RPMI8226 (cell line): Measurements from ENCODE around the gene PRDM1.

Source experiments
- DNase-seq: peaks from one replicate; pipeline ENCODE4 v3.0.0-alpha.2; 2015

Gene PRDM1

DNA sequence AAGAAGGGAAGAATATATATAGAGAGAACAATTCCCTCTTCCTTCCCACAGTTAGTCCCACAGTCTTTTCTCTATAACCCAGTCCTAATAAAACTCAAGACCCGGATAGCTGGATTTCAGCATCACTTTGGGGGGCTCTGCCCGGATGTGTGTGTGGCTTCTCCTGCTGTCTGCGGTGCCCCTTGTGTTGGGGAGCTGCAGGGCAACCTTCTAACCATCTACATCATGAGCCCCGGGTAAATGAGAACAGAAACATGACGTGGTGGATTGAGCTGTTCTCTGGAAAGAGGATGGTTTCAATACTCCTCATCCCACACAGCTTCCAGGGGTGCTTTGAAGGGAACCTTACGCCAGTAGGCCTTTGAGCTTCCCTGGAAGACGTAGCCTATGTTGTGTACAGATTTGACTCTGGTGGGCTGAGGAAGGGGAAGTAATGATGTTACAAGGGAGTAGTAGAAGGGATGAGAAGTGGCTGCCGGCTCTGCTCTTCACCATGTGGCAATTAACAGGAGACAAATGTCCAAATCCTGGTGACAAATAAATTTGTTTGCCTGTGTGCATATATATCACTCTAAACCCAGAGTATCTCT lies 13.5 kb upstream of the PRDM1 start:
- DNase-seq, result no peak

GRCh38 chr6:106074146-106074545 lies 12.0 kb upstream of the PRDM1 start:
- DNase-seq, result no peak

GRCh38 chr6:106076139-106076538 lies 10.0 kb upstream of the PRDM1 start:
- DNase-seq, result no peak

DNA sequence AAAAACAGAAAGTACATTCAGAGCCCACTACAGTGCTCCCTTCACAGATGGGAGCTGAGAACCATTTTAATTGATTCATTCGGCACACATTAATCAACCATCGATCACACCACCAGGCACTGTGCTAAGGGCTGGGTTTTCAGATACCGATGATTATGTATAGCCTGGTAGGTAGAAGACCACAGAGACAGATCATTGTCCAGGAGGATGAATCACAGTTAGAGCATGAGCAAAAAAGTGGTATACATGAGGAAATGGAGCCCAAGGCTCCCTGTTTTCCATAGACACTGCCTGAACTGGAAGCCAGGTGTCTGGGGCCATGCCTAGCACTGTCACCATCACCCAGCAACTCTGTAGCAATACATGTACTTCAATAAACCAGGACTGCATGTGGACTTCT lies 9.0 kb upstream of the PRDM1 start:
- no peak for DNase-seq

DNA sequence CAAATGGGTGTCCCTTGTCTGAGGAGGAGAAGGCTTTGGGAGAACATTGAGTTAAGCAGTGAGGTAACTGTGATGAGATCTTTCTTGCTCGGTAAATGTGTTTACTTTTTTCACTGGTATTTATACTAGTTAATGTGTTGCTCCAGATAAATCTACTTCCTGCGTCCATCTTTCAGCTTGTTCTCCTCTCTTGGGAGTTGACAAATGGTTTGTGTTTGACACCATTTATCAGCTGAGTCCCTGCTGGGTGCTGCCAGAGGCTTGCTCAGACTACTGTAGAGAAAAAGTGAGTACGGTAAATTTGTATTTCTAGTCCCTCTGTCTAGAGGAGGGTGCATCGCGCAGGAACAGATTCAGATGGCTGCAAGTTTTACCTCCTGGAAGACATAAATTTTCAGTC lies 8.3 kb upstream of the PRDM1 start:
- DNase-seq, result no peak

- no peak for DNase-seq
These were observed 6.0 kb upstream of the PRDM1 start for GRCh38 chr6:106079961-106080762.

DNA sequence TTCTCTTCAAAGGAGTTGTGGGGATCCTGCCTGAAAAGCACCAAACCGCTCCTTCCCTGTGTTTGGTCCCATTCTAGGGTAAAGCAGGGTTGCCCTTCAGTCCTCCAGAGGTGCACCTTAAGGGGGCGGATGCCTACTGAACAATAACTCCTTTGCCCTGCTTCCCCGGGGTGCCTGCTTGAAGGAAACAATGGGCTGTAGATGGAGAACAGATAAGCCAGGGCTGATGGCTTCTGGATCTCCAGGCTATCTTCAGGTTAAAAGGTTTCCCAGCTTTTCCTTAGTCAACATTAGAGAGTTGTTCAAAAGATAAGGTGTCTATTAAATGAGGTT lies 5.4 kb upstream of the PRDM1 start:
- no peak for DNase-seq

- no peak for DNase-seq
These were observed 4.4 kb upstream of the PRDM1 start for GRCh38 chr6:106081715-106082114.

GRCh38 chr6:106082735-106083398 lies 3.3 kb upstream of the PRDM1 start:
- peak; percentile 3 for DNase-seq

- peak; percentile 59 for DNase-seq
These were observed 2.5 kb upstream of the PRDM1 start for GRCh38 chr6:106083618-106084017.

- DNase-seq, result peak; percentile 87
These were observed 1.8 kb upstream of the PRDM1 start for GRCh38 chr6:106084106-106084988.

DNA sequence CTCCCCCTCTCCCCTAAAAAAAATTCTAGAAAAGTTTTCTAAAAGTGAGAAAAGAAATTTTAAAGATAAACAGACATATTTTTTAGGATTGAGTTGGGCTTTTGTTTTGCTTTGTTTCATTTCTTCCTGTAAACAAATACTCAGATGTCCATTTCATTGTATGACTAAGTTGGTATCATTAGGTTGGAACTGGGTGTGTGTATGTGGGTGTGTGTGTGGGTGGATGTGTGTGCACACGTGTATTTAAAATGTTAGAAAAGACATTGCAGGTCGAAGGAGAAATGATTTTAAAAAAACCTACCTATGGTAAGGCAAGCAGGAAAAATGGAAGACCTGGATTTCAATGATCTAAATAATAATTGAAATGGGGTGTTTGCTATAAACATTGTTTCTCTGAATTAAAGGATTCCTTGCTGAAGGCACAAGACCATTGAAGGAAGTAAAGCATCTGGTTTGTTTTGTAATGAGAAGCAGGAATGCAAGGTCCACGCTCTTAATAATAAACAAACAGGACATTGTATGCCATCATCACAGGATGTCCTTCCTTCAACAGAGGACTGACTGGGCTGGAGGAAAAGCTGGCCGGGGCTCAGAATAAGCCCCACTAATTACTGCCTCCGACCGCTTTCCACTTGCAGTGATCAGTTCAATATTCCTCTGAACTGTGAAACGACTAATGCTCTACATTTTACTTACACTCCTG lies 996 bp upstream of the PRDM1 start:
- DNase-seq, result peak; percentile 21

GRCh38 chr6:106085692-106085983 lies 498 bp upstream of the PRDM1 start:
- DNase-seq, result no peak

DNA sequence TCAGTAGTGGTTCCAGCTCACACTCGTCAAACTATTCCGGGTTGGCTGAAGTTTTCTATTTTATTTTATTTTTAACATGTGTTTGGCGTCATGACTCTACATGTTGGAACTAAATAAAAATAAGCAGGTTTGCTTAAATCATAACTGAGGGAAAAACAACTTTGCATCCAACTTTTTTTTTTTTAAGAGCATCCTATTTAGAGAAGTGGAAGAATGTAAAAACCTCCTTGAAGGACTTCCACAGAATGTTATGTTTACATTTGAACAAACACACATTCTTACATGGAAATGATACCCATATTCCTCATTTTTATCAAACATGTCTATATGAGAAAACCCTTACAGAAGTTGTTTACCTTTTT lies 659 bp downstream of the PRDM1 start:
- no peak for DNase-seq

DNA sequence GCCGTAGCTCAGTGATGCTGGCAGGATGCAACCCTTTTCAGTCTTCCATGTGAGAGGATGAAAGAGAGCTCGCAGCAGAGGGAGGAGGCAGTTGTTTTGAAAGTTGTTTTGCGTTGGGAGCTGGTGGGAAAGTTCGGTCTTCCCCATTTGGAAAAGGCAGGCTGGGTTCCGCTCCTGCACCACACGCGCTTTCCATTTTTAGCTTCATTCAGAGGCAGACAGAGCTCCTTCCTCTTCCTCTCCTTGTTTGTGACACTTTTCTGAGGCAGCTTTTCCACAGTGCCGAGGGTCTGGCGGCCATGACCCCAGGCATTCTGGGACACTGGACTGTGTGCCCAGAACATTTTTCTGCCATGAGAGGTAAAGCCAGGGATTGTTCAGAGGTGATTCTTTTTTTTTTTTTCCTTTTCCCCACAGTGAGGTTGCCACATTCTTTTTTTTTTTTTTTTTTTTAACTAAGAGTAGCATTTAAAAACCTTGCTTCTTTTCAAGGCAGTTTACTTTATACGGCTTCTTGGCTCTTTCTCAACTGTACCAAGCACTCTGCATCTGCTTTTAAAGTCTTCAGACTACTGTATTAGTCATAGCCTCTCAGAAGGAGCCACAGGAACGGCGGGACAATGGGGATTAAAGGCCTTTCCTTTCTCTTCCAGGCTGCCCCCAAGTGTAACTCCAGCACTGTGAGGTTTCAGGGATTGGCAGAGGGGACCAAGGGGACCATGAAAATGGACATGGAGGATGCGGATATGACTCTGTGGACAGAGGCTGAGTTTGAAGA lies 1.6 kb downstream of the PRDM1 start:
- DNase-seq, result peak; percentile 42

DNA sequence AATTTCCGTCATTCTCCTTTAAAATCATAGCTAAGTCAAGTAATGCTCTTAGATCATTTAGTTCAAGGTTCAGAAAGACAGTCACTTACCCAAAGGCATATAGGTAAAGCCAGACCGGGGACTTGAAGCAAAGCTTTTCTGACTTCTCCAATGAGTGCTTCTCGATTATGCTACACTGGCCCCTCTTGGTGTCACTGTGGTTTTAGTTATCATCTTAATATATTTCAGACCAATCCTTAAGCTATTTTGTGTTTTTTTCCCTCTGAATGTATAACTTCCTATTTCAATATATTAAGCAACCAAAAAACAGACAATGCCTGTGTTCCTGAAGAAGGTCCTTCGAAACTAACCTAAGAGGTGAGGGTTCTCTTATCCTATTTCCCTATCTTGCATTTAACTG lies 3.9 kb downstream of the PRDM1 start:
- peak; percentile 63 for DNase-seq

- no peak for DNase-seq
These were observed 6.1 kb downstream of the PRDM1 start for GRCh38 chr6:106092279-106092678.

- DNase-seq, result no peak
These were observed 8.3 kb downstream of the PRDM1 start for GRCh38 chr6:106094261-106094963.

- no peak for DNase-seq
These were observed 8.8 kb downstream of the PRDM1 start for GRCh38 chr6:106094964-106095335.

- peak; percentile 67 for DNase-seq
These were observed 11.5 kb downstream of the PRDM1 start for GRCh38 chr6:106097411-106098231.
